SK-N-SH (cell line): ENCODE measurements around the gene PAIP1. TPM values are rescaled to one million over a fixed set of nuclear protein-coding genes. Genes with fewer than 3 reads are reported as not detected.

Experiments used
- CTCF ChIA-PET: fragments of 300-600, 350-600 bp; formaldehyde crosslinking; extraction: SDS; loops from one replicate; lab custom pipeline; 2021; lab: Yijun Ruan, JAX
- POLR2A ChIA-PET: fragments of 350-600 bp; sonication (Branson Sonifier 250); formaldehyde crosslinking; extraction: SDS; loops from one replicate; lab custom pipeline; 2020; ENCODE audit warnings: antibody characterized with exemption, inconsistent platforms; lab: Yijun Ruan, JAX
- DNase-seq: peaks from one replicate; pipeline ENCODE4 v3.0.0; 2012
- H2AFZ ChIP-seq: fragments of 200-600 bp; sonication (generic); 2 replicates; pipeline ENCODE4 v1.8.1; 2016; ENCODE audit warnings: antibody characterized with exemption, mild to moderate bottlenecking, low read depth
- H3F3A ChIP-seq: fragments of 200-600 bp; sonication (generic); replicated peaks from 2 replicates; pipeline ENCODE3; 2016; ENCODE audit warnings: antibody characterized with exemption, mild to moderate bottlenecking; ENCODE audit not compliant: insufficient read depth
- H3K27ac ChIP-seq, 2 experiments: fragments of 200-500 bp in 1 of 2; fragments of 200-600 bp in 1 of 2; sonication (Bioruptor generic) in 1 of 2; sonication (generic), shearing (Covaris generic) in 1 of 2; 2 replicates each; pipeline versions ENCODE4 v1.5.1 to v1.6.1; 2014 to 2016; ENCODE audit warnings: low read depth in 2 of 2, inconsistent platforms in 1 of 2, low read length in 1 of 2, mild to moderate bottlenecking in 1 of 2, mixed read lengths in 1 of 2
- H3K27me3 ChIP-seq: fragments of 200-600 bp; sonication (generic), shearing (Covaris generic); 2 replicates; pipeline ENCODE4 v1.6.1; 2016; ENCODE audit warnings: mixed run types; ENCODE audit not compliant: insufficient read depth
- H3K36me3 ChIP-seq, 2 experiments: fragments of 200-500 bp in 1 of 2; fragments of 200-600 bp in 1 of 2; sonication (Bioruptor generic) in 1 of 2; sonication (generic) in 1 of 2; replicated peaks in 1 of 2; 2 replicates each; pipeline versions ENCODE3 to v1.5.1; 2014 to 2016; ENCODE audit warnings: low read length in 1 of 2, mild to moderate bottlenecking in 1 of 2; ENCODE audit not compliant: insufficient read depth in 2 of 2, control insufficient read depth in 1 of 2
- H3K4me1 ChIP-seq, 2 experiments: fragments of 200-500 bp in 1 of 2; fragments of 200-600 bp in 1 of 2; sonication (Bioruptor generic) in 1 of 2; sonication (generic), shearing (Covaris generic) in 1 of 2; 2 replicates each; pipeline versions ENCODE4 v1.5.1 to v1.6.1; 2014 to 2016; ENCODE audit warnings: low read depth in 1 of 2, low read length in 1 of 2, mixed run types in 1 of 2; ENCODE audit not compliant: insufficient read depth in 2 of 2, control insufficient read depth in 1 of 2
- H3K4me2 ChIP-seq: fragments of 200-600 bp; sonication (generic), shearing (Covaris generic); 2 replicates; pipeline ENCODE4 v1.6.1; 2017; ENCODE audit warnings: mixed run types
- H3K4me3 ChIP-seq, 2 experiments: fragments of 200-500 bp in 1 of 2; fragments of 200-600 bp in 1 of 2; sonication (Bioruptor generic) in 1 of 2; sonication (generic), shearing (Covaris generic) in 1 of 2; 2 replicates each; pipeline versions ENCODE4 v1.5.1 to v1.8.1; 2014 to 2016; ENCODE audit warnings: low read depth in 2 of 2, inconsistent platforms in 1 of 2, low read length in 1 of 2, mild to moderate bottlenecking in 1 of 2, mixed read lengths in 1 of 2, moderate library complexity in 1 of 2
- H3K79me2 ChIP-seq: fragments of 200-600 bp; sonication (generic); 2 replicates; pipeline ENCODE4 v1.8.1; 2017; ENCODE audit warnings: mild to moderate bottlenecking; ENCODE audit not compliant: insufficient read depth
- H3K9ac ChIP-seq: fragments of 200-600 bp; sonication (generic); 2 replicates; pipeline ENCODE4 v1.6.1; 2017; ENCODE audit warnings: mixed run types
- H3K9me2 ChIP-seq: fragments of 200-600 bp; sonication (generic); 2 replicates; pipeline ENCODE4 v1.6.1; 2017; ENCODE audit warnings: mixed run types
- H3K9me3 ChIP-seq: fragments of 200-600 bp; sonication (generic); 2 replicates; pipeline ENCODE4 v1.6.1; 2017; ENCODE audit warnings: mixed run types, mild to moderate bottlenecking, moderate library complexity
- H4K20me1 ChIP-seq: fragments of 200-600 bp; sonication (generic); 2 replicates; pipeline ENCODE4 v1.6.1; 2017; ENCODE audit warnings: mild to moderate bottlenecking, mixed run types; ENCODE audit not compliant: insufficient read depth
- CHD2 ChIP-seq: fragments of 150-350 bp; IDR thresholded peaks from 2 replicates; pipeline ENCODE4 v1.6.1; 2018; ENCODE audit warnings: low read length; ENCODE audit not compliant: partially characterized antibody
- ELF1 ChIP-seq: IDR thresholded peaks from 2 replicates; pipeline ENCODE4 v1.4.0; 2012
- EZH2phosphoT487 ChIP-seq: fragments of 200-600 bp; sonication (generic); IDR thresholded peaks from 2 replicates; pipeline ENCODE4 v1.6.1; 2017; ENCODE audit warnings: low read depth, mixed run types, mild to moderate bottlenecking, antibody characterized with exemption, moderate library complexity, borderline replicate concordance
- FOXJ3 ChIP-seq: sonication (generic); formaldehyde crosslinking; IDR thresholded peaks from 2 replicates; pipeline ENCODE4 v1.5.1; 2020; ENCODE audit warnings: mild to moderate bottlenecking, missing genetic modification reagents
- FOXM1 ChIP-seq: IDR thresholded peaks from 2 replicates; pipeline ENCODE4 v1.4.0; 2012; ENCODE audit warnings: low read depth, mild to moderate bottlenecking
- GABPA ChIP-seq: IDR thresholded peaks from 2 replicates; pipeline ENCODE4 v1.4.0; 2012; ENCODE audit warnings: low read depth, mild to moderate bottlenecking
- GATA2 ChIP-seq: sonication (generic); formaldehyde crosslinking; IDR thresholded peaks from 2 replicates; pipeline ENCODE4 v1.5.0; 2020; ENCODE audit warnings: mild to moderate bottlenecking, missing genetic modification reagents
- JUND ChIP-seq: IDR thresholded peaks from 2 replicates; pipeline ENCODE4 v1.4.0; 2012
- MAX ChIP-seq: IDR thresholded peaks from 2 replicates; pipeline ENCODE4 v1.4.0; 2012; ENCODE audit warnings: low read depth
- MEF2A ChIP-seq: IDR thresholded peaks from 2 replicates; pipeline ENCODE4 v1.4.0; 2012; ENCODE audit warnings: low read depth, borderline replicate concordance
- MXI1 ChIP-seq: IDR thresholded peaks from 2 replicates; pipeline ENCODE4 v1.6.1; 2012; ENCODE audit warnings: mild to moderate bottlenecking, low read depth, low read length, improper control_type of control experiment
- NFIC ChIP-seq: IDR thresholded peaks from 2 replicates; pipeline ENCODE4 v1.4.0; 2012; ENCODE audit warnings: borderline replicate concordance
- NRF1 ChIP-seq: IDR thresholded peaks from 2 replicates; pipeline ENCODE4 v1.6.1; 2012; ENCODE audit warnings: low read depth, mild to moderate bottlenecking, low read length
- PBX3 ChIP-seq: IDR thresholded peaks from 2 replicates; pipeline ENCODE4; 2012
- POLR2AphosphoS5 ChIP-seq: IDR thresholded peaks from 2 replicates; pipeline ENCODE4 v1.6.1; 2012; ENCODE audit warnings: low read depth, low read length
- RAD21 ChIP-seq: IDR thresholded peaks from 2 replicates; pipeline ENCODE4 v1.6.1; 2012; ENCODE audit warnings: mild to moderate bottlenecking, low read length
- RCOR1 ChIP-seq: fragments of 150-350 bp; IDR thresholded peaks from 2 replicates; pipeline ENCODE4 v1.6.1; 2017; ENCODE audit warnings: antibody characterized with exemption, low read length
- REST ChIP-seq: IDR thresholded peaks from 2 replicates; pipeline ENCODE4 v1.6.1; 2012; ENCODE audit warnings: mild to moderate bottlenecking, low read depth, low read length, moderate library complexity
- RFX5 ChIP-seq: IDR thresholded peaks from 2 replicates; pipeline ENCODE4 v1.6.1; 2012; ENCODE audit warnings: mild to moderate bottlenecking, improper control_type of control experiment, low read length
- SIN3A ChIP-seq: IDR thresholded peaks from 2 replicates; pipeline ENCODE4 v1.6.1; 2012; ENCODE audit warnings: low read depth, mild to moderate bottlenecking, low read length, moderate library complexity, borderline replicate concordance
- TAF1 ChIP-seq: IDR thresholded peaks from 2 replicates; pipeline ENCODE4 v1.6.1; 2012; ENCODE audit warnings: low read depth, mild to moderate bottlenecking, low read length, moderate library complexity, borderline replicate concordance
- TEAD4 ChIP-seq: IDR thresholded peaks from 2 replicates; pipeline ENCODE4 v1.4.0; 2012; ENCODE audit warnings: mild to moderate bottlenecking, borderline replicate concordance; ENCODE audit not compliant: insufficient read depth
- USF1 ChIP-seq: IDR thresholded peaks from 2 replicates; pipeline ENCODE4 v1.4.0; 2012; ENCODE audit warnings: low read depth, borderline replicate concordance
- USF2 ChIP-seq: fragments of 150-350 bp; IDR thresholded peaks from 2 replicates; pipeline ENCODE4 v1.6.1; 2017; ENCODE audit warnings: antibody characterized with exemption, low read length, low read depth, borderline replicate concordance
- YY1 ChIP-seq: IDR thresholded peaks from 2 replicates; pipeline ENCODE4 v1.4.0; 2012; ENCODE audit warnings: low read depth, mild to moderate bottlenecking
- WGBS: methylation state at CpG from one replicate; pipeline ENCODE4 v1.1.6; 2017; ENCODE audit warnings: low lambda C conversion rate; 5-methylcytosine and 5-hydroxymethylcytosine counted together
- polyA plus RNA-seq, 3 experiments: library from polyadenylated mRNA; depleted of rRNA; stranded (reverse); fragments of >200 nt; gene quantifications; 2 replicates each; pipeline ENCODE4 v1.2.3, GENCODE V29; 2012

The PAIP1 gene, protein sequence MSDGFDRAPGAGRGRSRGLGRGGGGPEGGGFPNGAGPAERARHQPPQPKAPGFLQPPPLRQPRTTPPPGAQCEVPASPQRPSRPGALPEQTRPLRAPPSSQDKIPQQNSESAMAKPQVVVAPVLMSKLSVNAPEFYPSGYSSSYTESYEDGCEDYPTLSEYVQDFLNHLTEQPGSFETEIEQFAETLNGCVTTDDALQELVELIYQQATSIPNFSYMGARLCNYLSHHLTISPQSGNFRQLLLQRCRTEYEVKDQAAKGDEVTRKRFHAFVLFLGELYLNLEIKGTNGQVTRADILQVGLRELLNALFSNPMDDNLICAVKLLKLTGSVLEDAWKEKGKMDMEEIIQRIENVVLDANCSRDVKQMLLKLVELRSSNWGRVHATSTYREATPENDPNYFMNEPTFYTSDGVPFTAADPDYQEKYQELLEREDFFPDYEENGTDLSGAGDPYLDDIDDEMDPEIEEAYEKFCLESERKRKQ
- polyA plus RNA-seq (2012; rRNA removed), result 70.0 and 98.5 TPM in 2 replicates
- 103 and 105 TPM in 2 replicates for polyA plus RNA-seq (2012; cell fraction: cytosol; rRNA removed)
- 16.1 and 39.0 TPM in 2 replicates for polyA plus RNA-seq (2012; cell fraction: nucleus; rRNA removed)

- H3K79me2 ChIP-seq, result peaks cover 44% of the 10 kb centered on the region
- H4K20me1 ChIP-seq, result peaks cover 31% of the 10 kb centered on the region
- no peaks in the 10 kb centered on the region for H3F3A ChIP-seq
- POLR2A ChIA-PET, result interaction anchor here (1.9 kb wide), 1 partner anchor 73 kb away, joined by 12 read pairs; the partner anchor contains the start of gene TMEM267
- peak within 1 kb of the TSS; percentile 98 for H3K9ac ChIP-seq
- peak within 1 kb of the TSS; percentile 90 to 92 for H3K4me3 ChIP-seq
- peak within 1 kb of the TSS; percentile 85 for H3K4me2 ChIP-seq
- H3K9me2 ChIP-seq, result no peaks in the 10 kb centered on the region
- H2AFZ ChIP-seq, result peak within 1 kb of the TSS; percentile 97
- H3K27me3 ChIP-seq, result no peaks in the 10 kb centered on the region
- peak; percentile 94 for DNase-seq
- no peaks in the 10 kb centered on the region for H3K9me3 ChIP-seq
- 3% methylated on average over 27 of the region's 79 CpGs for WGBS
- H3K36me3 ChIP-seq, result peaks cover 36% of the 10 kb centered on the region in 2 experiments
- peaks cover 19 to 28% of the 10 kb centered on the region in 2 experiments; a peak in 3 of 4 replicates for H3K4me1 ChIP-seq
- CTCF ChIA-PET, result interaction anchor here (0.6 to 2.7 kb wide), 7 partner anchors 11 to 74 kb away, joined by 3 to 7 read pairs (median 3); partner anchors contain the start of genes C5orf34 and NNT
- peak within 1 kb of the TSS; percentile 86 to 95 for H3K27ac ChIP-seq
- TF ChIP-seq USF2 (no peak), SIN3A (0 out of 2 replicates have a peak, but pooled peaks have one; percentile 42), USF1 (no peak), MAX (no peak), JUND (no peak), FOXM1 (0 out of 2 replicates have a peak, but pooled peaks have one; percentile 32), POLR2AphosphoS5 (peak; percentile 38), EZH2phosphoT487 (no peak), GATA2 (CRISPR knock-in tag) (no peak), GABPA (no peak), MXI1 (peak; percentile 60; the same call in 1 of the 2 replicates), NRF1 (no peak), ELF1 (no peak), PBX3 (no peak), TAF1 (peak; percentile 78), NFIC (0 out of 2 replicates have a peak, but pooled peaks have one; percentile 8), RAD21 (no peak), RCOR1 (0 out of 2 replicates have a peak, but pooled peaks have one; percentile 16), REST (0 out of 2 replicates have a peak, but pooled peaks have one; percentile 7), RFX5 (no peak), MEF2A (no peak), CHD2 (peak; percentile 95), TEAD4 (0 out of 2 replicates have a peak, but pooled peaks have one; percentile 6), YY1 (peak; percentile 55), FOXJ3 (no peak)
These were observed at the start of gene PAIP1 for GRCh38 chr5:43556857-43557542. Gene PAIP1 (minus strand): TSS chr5:43557077. CDS start chr5:43556846, 231 bp downstream.
